Non-pigmented ciliary epithelial cell (primary cell): Measurements from ENCODE around the gene HSD11B1.
A peak's percentile ranks its signal among the peaks of the same experiment; 100 is the strongest.

Experiments used
- DNase-seq: peaks from one replicate; pipeline ENCODE4 v3.0.0-alpha.2; 2010; ENCODE audit warnings: low read depth

HSD11B1 gene

DNA sequence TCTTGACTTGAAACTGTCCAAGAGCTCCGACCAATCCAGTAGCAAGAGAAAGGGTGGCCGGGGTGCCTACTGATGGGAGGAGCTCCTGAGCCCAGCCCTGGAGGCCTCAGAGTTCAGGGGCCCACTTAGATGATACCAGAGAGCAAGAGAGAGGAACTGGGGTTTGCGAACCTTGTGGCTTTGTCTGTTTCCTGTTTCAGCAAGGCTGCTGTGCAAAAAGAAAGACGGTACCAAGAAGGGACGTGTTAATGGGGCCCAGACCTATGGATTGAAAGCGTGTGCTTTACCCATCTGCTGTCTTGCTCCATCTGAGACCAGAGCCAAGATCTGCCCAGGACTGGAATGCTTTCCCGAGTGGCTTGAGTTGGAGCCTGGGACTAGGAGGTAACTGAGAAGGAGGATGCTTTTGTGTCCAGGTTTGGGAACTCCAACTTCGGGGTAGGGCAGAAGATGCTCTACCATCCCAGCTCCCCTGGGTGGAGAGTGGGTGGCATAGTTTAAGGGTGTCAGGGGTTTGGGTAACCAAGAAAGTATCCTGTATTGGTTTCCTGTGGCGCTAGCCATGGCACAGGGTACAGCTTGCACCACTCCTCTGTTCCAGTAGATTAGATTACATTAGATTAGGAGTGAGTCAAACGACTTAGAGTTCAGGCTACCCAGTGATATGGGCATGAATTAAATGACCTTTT, 51.4 kb downstream of the HSD11B1 start, which contains the start of gene TRAF3IP3:
TRAF3IP3 (plus strand) TSS at position 128 of the 689 bp plus-strand sequence. CDS start 3,987 bp downstream, outside the sequence.
- DNase-seq, result no peak

DNA sequence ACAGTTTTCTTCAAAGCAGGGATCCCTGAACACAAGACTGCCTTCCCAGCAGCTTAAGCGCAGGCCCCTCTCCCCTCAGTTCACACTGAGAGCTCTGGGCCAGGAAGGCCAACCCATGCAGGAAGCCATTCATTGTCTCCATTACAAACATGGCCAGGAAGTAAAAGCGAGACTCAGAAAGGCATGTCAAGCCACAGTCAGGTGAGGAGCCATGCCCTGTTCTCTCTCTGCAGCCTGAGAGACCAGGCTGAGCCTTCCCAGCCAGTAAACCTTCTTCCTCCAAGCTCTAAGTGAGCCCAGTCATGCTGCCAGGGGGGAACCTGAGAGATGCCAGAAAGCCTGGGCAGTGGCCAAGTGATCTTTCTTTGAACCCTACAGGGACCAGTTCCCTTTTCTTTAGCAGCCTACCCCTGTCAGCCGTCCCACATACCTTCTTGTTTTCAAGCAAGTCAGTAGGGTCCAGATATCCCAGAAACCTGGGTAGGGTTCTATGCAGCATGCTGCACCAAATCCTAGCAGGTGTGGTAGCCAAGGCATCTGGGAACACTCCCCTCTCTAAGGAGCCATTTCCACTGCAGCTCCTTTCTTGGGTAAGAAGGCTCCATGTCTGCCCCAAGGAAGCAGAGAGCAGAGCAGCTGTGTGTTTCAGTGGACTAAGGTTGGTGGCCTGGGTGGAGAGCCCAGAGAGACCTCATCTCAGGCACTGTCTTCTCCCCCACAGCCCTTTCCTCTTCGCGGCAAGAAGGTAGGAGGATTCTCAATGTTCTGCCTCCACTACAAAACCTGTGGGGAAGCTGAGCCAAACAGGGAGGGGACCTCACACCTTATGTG, 52.2 kb downstream of the HSD11B1 start:
- no peak for DNase-seq

DNA sequence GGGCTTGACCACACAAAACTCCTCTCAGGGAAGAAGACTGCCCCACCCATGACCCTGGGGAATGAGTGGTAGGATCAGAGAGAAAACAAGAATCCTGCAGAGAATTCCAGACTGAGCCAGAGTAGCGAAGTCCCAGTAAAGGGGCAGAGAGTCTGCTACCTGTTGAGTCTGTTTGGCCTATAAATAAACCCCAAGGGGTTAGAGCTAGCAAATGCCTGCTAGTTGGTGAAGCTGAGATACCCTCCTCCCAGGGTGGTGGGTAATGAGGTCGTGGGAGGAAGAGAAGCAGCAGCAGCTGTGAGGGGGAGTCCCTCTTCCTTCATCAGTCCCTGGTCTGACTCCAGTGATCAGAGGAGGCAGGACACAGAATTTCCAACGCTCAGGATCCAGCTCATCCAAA, 53.8 kb downstream of the HSD11B1 start:
- DNase-seq, result no peak

DNA sequence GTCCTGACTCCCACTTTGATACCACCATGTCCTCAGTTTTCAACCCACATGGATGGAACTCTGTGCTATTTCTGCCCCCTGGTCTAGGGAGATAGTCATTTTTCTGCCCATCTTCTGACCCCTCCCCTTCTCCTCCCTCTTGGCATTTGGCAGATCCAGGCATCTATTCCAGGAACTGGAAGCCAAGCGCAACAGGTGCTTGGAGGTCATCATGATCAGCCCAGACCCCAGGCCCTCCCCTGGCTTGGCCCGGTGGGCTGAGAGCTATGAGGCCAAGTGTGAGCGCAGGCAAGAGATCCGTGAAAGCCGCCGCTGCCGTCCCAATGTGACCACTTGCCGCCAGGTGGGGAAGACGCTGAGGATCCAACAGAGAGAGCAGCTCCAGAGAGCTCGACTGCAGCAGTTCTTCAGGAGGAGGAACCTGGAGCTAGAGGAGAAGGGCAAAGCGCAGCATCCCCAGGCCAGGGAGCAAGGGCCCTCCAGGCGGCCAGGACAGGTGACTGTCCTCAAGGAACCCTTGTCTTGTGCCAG, 55.2 kb downstream of the HSD11B1 start:
- DNase-seq, result no peak

DNA sequence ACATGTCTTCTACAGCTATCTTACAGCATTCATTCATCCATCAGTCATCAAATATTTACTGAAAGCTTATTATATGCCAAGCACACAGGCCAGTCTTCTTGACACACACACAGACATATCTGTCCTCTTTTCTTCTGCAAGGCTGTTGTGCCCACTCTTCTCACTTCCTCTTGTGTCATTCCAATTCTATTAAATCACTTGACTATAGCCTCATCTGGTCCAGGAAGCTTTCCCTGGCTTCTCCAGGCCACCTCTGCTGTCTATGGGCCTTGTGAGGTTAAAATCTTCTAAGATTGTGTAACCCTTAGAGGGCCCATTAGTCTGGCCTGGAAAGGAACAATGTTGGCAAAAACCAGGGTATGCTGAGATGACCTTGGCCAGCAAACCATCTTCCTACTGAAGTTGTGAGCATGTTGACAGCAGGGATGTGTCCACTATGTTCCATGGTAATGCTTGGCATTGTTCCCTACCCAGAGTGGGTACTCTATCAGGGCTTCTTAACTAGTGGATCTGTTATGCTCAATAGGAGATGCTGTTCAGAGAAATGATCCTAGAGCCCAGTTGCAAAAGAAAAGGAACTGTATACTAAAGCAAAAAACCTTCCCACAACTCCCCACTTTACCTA, 56.5 kb downstream of the HSD11B1 start:
- no peak for DNase-seq

DNA sequence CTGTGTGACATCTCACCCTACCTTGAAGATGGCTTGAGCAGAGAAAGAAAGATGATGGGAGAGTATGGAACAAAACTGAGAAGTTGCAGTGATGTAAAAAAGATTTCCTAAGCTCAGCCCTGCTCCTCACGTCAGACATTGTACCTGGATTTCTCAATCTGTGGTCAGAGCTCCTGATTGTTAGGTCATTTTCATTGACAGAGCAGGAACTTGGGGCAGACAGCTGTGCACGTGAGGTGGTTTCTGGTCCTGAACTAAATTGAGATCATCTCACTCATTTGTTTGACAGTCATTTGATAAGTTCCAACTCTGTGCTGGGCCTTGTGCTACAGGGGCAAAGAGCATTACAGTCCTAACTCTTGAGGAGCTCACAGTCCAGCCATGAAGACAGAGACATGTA, 61.4 kb downstream of the HSD11B1 start:
- DNase-seq, result no peak

DNA sequence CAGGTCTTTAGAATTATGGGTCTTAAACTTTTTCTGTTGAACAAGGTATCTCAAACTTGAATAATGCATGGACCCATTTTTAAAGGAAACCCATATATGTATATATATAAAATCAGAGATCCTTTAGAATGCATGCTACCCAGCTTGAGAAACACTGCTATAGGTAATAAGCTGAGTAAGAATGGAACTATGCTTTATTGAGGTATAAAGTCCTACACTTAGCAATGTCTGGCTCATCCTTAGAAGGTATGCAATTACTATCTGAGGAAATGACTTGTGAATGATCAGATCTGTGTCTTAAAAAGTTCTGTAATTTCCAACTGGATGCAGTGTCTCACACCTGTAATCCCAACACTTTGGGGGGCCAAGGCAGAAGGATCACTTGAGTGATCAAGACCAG, 62.5 kb downstream of the HSD11B1 start:
- no peak for DNase-seq

DNA sequence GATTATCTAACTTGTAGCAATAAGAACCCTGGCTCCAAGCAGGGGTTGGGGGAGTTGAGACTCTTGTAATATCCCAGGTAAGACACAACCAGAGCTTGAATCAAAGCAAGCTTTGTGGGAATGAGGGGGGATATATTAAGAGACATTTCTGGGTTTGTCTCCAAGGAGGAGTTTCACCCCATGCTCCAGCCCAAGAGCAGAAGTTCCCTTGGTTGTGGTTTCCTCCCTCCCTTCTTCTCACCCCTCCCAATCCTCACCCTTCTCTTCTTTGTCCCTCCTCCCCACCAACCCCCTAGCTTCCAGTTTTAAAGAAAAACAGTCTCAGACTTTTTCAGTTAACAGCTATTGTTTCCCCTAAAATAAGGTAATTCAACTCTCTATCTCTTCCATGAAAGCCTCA, 63.1 kb downstream of the HSD11B1 start:
- DNase-seq, result no peak

DNA sequence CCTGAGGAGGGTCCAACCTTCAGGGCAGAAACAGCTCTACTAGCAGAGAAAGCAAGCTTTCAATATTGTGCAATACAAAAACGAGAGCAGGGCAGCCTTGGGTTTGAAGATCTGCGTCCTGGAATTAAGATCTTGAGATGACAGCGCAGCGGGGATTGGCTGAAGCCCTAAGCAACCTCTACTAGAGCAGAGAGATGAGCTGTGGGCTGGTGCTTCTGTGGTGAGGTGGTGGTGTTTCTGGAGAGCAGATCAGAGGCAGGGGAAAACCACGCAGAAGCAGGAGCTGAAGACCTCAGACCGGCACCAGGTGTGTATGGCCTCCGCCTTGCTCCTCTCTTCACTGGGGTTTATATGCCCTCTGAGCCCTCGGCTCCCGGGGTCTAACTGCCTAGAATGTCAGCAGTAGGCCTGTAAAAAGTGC, 63.7 kb downstream of the HSD11B1 start:
- no peak for DNase-seq

DNA sequence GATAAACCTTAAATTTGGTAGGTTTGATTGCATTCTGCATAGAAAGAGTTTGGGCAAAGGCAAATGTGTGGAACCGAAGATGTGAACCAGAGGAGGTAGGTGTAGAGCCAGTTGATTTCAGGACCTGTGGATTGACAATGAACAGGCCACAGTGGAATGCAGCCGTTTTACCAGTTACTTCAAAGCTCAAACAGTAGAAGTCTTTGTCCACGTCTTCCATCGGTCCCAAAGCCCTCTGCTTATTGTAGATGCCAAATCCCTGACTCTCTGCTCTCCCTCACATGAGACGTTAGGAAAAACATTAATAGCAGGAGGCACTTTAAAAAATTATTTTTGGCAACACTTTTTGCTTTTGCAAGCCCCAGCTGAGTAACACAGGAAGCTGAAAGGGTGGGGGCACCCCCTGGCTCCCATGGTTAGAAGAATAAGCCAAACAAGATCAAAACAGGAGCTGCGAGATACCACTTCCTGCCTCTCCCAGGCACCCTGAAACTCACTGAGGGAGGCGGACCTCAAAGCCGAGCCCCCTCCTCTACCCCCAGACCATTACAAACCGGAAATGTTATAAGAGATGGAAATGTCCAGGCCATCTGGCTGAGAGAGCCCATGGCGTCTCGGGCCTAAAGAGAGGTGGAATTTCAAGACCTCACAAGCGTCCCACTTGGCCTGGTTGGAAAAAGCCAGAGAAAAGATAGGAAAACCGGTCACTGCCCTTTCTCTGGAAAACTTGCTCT, 64.7 kb downstream of the HSD11B1 start:
- DNase-seq, result peak; percentile 38

DNA sequence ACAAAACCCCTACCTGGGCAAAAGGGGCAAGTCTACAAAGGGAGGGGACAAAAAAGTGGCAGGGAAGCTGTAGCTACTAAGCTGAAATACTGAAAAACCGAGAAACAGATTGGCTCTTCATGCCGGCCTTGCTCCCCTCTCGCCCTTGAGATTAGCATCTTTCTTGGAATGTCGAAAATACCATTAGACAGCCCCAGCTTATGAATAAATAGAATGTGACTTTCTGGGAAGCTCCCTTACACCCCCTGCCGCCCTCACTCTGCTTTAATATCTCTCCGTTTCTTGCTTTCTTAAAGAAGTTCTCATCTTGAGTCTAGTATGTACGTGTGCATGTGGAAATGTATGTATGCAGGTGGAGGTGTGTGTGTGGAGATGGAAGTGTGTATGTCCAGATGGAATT, 65.3 kb downstream of the HSD11B1 start:
- DNase-seq, result no peak

DNA sequence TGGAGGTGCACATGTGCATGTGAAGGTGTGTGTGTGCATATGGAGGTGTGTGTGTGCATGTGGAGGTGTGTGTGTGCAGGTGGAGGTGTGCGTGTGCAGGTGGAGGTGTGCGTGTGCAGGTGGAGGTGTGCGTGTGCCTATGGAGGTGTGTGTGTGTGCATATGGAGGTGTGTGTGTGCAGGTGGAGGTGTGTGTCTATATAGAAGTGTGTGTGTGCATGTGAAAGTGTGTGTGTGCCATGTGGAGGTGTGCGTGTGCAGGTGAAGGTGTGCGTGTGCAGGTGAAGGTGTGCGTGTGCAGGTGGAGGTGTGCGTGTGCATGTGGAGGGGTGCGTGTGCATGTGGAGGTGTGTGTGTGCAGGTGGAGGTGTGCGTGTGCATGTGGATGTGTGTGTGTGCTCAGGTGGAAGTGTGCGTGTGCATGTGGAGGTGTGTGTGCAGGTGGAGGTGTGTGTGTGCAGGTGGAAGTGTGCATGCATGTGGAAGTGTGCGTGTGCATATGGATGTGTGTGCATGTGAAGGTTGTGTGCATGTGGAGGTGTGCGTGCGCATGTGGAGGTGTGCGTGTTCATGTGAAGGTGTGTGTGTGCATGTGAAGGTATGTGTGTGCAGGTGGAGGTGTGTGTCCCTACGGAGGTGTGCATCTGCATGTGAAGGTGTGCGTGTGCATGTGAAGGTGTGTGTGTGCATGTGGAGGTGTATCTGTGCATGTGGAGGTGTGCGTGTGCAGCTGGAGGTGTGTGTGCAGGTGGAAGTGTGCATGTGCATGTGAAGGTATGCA, 66.2 kb downstream of the HSD11B1 start:
- no peak for DNase-seq

DNA sequence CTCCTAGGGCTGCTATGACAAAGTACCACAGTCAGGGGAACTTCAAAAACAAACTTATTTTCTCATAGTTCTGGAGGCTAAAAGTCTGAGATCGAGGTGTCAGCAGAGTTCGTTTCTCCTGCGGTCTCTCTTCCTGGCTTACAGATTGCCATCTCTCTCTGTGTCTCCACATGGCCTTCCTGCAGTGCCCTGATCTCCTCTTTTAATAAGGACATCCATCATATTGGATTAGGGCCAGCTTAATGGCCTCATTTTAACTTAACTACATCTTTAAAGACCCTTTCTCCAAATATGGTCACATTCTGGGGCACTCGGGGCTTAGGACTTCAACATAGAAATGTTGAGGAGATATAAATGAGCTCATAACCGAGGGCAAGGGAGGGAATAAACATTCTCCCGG, 67.5 kb downstream of the HSD11B1 start:
- no peak for DNase-seq

DNA sequence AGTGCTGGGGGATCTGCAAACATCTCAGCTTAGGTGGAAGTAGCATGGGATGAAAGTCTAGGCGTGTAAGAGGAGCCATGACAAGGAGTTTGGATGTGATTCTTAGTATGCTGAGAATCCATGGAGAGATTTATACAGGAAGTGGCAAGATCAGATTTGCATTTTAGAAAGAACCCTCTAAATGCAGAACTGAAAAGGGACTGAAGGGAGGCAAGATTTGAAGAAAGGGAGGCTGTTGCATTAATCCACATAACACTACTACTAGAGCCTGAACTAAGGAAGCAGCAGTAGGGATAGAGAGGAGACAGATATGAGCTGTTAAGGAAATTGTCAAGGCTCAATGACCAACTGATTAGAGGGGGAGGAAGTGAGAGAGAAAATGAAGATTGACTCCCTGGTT, 69.9 kb downstream of the HSD11B1 start:
- no peak for DNase-seq

DNA sequence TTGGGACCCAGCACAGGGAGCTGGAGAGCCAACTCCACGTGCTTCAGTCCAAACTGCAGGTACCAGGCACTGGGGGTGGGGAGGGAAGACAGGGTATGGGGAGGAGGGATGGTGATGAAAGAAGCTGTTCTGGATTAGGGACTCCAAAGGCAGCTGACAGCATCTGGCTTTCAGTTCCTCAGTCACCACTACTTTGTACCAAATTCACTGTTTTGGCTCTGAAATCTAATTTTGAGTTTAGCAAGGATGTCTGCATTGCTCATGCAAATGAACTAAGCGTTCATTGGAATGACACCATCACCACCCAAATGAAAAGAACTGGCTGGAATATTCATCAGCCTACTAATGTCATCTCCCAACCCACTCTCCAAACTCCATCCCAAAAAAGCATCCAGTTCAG, 71.0 kb downstream of the HSD11B1 start:
- DNase-seq, result no peak

DNA sequence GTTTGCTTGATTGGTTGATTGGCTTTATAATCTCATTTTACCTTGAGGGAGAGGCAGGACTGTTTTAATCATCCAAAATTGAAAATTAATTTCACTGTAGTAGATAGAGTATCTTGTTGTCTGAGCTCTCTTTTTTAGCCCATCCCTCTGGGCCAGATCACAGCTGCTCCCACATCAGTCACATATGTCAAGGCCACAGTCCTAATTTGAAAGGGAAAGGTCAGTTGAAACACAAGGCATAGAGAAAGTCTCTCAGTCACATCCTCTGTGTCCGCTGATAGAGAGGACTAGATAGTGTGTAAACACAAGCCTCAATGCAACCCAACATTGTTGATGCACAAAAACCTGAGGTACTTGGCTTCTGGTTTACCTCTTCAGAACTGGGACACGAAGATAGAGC, 72.9 kb downstream of the HSD11B1 start:
- DNase-seq, result no peak

DNA sequence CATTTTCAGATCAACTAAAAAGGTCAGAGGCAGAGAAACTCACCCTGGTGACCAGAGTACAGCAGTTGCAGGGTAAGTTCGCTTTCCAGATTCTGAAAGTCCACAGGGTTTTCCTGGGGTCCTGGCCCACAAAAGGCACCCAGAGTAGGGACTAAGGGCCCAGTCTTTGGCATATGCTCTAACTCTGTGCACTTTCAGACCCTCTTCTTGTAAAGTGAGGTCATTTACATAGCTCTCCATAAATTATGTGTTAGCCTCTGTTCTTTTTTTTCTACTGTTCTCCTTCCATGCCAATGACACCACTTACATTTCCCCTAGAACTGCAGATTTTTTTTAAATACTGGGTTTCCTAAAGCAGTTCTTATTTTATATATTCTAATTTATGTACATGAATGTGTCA, 73.5 kb downstream of the HSD11B1 start:
- DNase-seq, result no peak

DNA sequence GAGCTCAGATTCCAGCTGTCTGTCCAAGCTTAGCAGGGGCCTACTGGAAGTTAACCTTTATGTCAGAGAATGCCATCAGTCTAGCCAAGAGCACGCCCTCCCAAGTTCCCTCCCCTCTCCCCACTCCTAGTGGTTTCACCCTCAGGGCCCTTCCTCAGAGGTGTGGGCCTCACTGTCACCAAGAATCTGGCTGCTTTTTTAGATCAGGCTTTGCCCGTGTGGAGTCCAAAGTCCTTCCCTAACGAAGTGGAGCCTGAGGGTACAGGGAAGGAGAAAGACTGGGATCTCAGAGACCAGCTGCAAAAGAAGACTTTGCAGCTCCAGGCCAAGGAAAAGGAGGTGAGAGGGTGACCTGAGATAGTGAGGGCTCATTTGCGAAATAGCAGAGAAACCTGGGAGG, 75.6 kb downstream of the HSD11B1 start:
- DNase-seq, result no peak

DNA sequence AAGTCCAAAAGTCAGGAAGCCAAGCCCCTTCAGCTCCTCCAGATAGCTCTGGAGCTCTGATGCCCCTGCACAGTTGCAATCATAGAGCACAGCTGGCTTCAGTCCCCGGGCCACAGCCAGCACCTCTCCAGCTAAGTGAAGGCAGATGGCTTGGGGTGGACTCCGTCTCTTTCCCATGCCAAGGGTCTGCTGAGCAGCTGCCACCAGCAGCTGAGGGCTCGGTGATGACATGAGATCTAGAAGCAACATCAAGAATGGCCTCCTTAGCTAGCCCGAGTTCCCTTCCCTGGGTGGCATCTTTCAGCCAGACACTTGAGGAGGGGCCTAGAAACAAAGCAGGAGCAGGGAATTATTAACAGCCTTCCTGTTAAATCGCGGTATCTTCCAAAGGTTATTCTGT, 78.7 kb downstream of the HSD11B1 start:
- no peak for DNase-seq
